Measurements from ENCODE around the gene CNRIP1.
"Not testable (repeated sequence)": the region's sequence is repeated elsewhere in the genome, so short reads cannot be mapped to it uniquely, and the experiment has no call there.

The CNRIP1 gene

DNA sequence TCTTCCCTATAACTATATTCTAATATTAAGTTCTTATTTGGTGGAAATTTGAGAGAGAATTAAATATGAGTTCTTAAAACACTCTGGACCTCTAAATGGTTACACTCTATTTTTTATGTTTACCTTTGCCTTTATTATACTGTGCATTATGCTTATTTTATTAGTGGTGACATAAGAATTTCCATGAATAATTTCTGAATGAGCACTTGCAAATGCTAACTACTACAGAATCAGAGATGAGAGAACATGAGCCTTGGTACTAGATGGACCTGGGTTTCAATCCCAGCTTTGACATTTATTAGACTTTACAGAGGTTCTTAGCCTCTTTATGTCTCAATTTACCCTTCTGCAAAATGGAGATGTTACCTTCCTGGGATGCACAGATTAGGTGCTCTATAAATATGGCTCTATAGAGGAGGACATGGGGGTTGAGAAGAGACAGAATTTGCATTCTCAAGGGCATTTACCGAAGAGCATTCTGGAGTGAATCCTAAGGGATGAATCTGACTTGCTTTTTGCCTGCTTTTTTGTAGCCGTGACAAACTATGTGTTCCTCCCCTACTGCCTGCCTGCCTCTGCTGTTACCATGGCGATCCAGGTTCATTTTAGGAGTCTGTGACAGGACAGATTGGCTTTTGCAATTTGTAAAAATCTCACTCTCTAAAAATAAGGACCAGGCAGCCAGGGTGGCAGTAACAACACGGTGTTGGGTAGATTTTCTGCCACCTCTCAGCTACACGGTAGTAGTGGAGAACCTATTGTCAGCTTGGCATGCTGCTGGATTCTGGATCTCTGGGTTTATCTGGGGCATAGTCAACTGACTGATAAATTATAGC lies 20.7 kb upstream of the CNRIP1 start:
- no peak for DNase-seq

DNA sequence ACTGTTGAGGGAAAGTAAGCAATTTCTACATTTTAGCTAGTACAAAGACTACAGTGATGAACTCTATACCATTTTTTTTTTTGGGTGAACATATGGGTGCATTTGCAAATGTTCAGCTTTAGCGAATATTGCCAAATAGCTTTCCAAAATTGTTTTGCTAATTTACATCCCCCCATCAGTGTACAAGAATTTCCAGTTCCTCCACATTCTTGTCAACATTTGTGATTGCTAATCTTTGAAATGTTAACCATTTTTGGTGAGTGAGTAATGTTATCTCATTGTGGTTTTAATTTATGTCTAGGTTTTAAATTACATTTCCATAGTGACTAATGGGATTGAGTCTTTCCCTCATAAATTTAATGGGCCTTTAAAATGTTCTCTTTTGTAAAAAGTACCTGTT lies 16.4 kb upstream of the CNRIP1 start:
- no peak for DNase-seq

DNA sequence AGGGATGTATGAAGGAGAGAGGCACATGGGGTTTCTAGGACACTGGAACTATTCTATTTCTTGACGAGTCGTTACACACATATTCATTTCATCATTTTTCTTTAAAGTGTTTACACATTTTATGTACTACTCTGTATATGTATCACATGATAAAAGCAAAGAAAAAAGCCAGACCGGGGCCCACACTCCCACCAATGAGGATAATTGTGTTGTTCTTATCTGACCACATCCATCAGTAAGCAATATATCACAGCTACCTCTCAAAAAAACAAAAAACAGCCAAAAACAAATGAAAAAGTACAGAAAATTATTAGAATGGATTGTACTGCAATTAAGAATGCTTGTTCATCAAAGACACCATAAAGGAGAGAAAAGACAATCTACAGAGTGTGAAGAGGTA lies 14.2 kb upstream of the CNRIP1 start:
- no peak for DNase-seq

DNA sequence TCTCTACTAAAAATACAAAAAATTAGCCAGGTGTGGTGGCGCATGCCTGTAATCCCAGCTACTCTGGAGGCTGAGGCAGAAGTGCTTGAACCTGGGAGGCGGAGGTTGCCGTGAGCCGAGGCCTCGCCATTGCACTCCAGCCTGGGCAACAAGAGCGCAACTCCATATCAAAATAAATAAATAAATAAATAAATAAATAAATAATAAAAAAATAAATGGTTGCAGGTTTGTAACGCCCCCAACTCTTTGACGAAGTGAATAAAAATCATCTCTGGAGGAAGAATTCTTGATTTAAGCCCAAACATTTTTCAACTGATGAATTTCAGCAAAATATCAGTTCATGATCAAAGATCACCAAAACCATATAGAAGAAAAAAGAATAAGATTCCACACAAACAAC lies 13.3 kb upstream of the CNRIP1 start:
- DNase-seq = no peak

DNA sequence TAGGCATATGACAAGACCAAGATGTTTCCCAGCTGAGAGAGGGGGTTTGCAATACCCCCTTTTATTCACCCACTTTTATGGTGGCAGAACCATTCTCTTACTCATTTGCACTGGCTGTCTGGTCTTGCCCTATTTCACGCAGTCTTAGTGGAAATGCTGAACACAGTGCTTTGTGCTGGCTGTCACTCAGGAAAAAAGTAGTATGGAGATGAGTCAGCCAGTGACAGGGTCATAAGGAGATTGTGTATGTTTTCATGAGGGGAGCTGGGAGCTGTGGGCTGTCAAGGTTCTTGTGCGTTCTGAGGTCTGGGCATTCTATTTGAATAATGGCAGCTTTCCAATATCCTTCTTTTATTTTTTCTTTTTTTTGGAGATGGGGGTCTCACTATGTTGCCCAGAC lies 10.9 kb upstream of the CNRIP1 start:
- DNase-seq = no peak

DNA sequence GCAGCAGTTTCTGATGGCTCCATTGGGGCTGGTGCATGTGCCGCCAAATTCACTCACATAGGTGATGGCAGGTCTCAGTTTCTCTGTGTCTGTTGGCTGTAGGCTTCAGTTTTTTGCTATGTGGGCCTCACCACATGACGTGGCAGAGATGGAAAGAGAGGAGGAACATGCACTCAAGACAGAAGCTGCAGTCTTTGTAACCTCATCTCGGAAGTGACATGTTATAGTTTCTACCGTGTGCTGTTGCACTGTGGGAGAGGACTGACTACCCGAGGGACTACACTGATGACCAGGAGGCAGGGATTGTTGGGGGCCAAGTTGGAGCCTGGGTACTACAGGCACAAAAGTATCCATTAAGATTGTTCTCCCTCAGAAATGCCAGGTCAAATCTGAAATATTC lies 9.2 kb upstream of the CNRIP1 start:
- no peak for DNase-seq

DNA sequence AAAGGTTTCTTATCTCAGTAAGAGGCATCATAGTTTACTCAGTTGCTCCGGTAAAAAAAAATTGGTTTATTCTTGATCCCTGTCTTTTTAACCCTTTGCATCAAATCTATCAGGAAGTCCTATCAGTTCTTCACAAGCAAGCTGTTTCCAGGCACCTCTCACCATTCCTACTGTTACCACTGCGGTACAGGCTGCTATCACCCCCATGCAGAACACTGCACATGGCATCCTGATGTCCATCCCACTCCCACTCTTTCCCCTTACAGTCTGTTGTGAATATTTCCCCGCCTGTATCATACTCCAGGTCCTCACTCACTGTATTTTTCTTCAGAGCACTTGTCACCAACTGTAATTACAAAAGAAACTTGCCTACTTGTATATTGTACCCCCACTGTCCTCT lies 5.3 kb upstream of the CNRIP1 start:
- no peak for DNase-seq

DNA sequence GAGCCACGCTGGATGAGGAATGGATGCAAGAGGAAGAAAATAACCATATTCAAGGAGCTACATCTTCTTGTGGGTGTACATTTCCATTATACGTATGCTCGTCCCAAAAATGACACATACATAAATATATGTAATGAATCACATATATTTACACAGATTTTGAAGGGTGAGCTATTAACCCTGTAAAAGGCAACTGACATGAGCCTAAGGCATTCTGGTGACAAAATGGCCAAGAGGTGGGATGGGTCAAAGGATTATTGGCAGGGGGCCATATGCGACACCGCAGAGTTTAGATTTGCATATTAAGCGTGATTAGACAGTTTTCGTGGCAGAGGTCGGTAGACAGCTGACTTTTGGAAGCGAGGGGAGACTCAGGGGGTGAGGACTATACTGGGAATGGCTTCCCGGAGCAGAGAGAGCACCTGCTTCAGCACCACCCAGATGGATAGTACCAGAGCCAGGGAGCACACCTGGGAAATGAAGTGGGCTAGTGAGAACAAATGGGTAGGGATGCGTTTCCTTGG lies 431 bp upstream of the CNRIP1 start:
- DNase-seq = peak; percentile 60

DNA sequence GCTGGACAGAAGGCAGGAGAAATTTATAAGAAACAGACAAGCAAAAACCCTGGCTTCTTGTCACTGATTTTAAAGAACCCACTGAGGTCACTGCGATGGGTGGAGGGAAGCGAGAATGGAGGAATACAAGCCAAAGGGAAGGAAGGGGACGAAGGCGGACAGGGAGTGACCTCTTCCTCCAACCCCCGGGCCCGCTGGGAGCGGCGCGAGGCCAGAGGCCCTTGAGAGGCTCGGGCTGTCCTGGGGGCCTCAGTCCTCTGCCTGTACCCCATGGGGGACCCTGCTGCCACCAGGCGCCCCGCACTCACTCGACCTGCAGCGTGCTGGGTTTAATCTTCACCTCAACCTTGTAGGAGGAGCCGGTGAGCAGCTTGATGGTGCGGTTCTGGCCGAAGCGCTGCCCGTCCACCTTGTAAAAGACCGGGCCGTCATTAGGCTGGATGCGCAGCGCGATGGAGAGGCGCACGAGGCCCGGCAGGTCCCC lies 793 bp downstream of the CNRIP1 start:
- DNase-seq = no peak

DNA sequence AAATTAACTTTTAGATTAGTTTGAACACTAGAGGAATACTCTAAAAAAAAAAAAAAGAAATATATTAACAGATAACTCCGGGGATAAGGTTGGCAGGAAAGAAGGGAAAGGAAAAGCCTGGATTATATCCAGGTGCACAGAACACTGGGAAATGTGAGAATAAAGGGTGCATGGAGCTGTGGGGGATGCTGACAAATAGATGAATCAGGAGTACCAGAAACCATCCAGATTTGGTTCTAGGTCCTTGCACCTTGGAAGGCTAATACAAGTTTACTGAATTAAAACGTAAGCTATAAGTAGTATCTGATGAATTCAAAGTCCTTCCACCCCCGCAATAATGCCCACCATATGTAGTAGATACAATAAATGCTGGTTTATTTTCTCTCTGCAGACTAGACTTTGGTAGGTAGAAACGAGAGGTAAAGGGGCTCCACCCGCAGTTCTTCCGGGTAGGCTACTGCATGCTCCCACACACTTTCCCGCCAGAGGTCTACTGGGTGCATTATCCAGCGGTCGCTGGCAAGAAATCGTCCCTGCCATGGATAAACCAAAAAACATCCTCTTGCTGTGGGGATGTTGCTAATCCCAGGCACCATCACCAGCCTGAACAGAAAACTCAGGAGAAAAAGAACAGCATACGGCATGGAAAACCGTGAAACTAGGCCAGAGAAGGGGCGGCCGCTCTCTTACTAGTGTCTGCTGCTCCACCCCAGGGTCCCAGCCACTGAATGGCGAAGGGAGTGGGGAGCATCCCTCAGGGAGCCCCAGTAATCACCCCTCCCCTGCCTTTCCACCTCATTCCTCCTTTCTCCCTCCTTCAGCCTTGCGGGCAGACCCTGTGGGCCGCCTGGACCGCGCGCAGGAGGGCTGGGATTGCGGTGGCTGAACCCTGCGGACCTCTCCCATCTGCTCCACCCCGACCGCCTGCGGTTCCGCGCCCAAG lies 1.5 kb downstream of the CNRIP1 start:
- no peak for DNase-seq

DNA sequence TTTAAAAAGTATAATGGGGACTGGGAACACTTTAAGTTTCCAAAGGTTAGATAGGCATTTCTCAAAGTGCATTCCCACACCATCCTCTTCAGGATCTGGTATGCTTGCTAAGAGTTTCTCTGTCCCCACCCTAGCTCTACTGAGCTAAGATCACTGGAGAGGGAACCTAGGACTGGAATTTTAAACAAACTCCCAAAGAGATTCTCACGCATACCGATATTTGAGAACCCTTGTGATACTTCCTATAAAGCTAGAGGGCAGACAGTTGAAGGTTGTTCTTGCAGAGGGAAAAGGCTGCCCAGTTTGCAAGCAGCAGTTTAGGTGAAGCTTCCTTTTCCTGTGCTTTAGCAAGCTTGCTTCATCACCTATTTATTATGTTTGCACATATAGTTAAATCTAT lies 3.6 kb downstream of the CNRIP1 start:
- no peak for DNase-seq

DNA sequence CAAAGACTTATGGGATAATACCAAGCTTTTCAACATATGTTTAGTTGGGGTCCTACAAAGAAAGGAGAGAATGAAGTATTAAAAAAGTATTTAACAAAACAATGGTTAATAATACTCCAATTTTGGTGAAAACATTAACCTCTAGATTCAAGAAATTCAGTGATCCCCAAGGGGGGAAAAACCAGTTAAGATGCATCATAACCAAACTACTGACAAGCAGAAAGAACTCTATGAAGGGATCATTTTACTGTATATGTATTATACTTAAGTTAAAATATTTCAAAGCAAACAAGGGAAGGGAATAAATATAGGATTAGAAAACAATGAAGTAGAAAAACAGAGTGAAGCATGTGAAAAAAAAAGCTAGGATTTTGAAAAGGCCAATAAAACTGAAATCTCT lies 8.7 kb downstream of the CNRIP1 start:
- DNase-seq = no peak

DNA sequence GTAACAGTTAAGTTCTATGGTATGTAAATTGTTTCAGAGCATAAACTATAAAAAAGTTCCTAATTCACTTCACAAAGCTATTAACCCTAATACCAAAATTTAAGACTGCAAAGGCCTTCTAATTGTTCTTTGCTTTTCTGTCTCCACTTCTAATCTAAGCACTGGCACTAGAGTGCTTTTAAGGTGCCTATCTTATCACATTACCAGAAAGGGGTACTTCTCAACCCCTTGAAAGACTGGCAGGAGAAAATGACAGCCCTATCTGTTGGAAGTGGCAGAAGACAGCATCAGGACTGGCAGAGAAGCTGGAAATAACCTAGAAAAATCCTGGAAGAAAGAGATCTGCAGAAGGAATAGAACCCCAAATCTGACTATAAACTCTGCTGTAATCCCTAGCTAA lies 10.3 kb downstream of the CNRIP1 start:
- DNase-seq = no peak

DNA sequence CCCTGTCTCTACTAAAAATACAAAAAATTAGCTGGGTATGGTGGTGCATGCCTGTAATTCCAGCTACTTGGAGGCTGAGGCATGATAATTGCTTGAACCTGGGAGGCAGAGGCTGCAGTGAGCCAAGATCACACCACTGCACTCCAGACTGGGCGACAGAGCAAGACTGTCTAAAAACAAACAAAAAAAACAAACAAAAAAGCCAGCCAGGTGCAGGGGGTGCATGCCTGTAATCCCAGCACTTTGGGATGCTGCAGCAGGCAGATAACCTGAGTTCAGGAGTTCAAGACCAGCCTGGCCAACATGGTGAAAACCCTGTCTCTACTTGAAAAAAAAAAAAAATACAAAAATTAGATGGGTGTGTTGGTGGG lies 15.9 kb downstream of the CNRIP1 start:
- DNase-seq = not testable (repeated sequence)

DNA sequence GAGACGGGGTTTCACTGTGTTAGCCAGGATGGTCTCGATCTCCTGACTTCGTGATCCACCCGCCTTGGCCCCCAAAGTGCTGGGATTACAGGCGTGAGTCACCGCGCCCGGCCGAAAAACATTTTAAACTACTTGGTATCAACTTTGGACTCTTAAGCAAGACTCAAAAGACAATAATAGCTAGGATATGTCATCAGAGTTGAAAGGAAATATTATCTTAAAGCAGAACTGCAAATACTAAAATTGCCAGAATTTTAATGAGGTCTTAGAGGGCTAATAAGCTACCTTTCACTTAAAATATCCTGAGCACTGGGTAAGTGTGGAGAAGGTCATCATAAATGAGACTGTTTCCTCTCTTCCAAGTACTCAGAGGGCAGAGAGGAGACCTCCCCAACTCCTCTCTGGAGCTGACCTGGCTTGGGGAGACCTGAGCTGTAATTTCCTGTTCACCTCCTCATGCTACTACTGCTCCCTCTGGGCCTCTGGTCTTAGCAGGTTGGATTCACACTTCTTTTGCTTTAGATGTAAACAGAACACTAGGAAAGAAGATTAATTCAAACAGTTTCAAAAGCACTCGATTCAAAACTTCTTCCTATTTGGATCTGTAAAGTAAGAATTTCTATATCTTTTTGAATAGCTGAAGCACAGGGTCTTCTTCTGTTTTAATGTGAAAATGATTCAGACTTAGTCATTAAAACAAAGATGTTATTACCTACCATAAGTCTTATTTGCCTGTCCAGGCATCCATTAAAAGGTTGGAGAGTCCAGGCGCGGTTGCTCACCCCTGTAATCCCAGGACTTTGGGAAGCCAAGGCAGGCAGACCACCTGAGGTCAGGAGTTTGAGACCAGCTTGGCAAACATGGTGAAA lies 16.5 kb downstream of the CNRIP1 start:
- DNase-seq = no peak

DNA sequence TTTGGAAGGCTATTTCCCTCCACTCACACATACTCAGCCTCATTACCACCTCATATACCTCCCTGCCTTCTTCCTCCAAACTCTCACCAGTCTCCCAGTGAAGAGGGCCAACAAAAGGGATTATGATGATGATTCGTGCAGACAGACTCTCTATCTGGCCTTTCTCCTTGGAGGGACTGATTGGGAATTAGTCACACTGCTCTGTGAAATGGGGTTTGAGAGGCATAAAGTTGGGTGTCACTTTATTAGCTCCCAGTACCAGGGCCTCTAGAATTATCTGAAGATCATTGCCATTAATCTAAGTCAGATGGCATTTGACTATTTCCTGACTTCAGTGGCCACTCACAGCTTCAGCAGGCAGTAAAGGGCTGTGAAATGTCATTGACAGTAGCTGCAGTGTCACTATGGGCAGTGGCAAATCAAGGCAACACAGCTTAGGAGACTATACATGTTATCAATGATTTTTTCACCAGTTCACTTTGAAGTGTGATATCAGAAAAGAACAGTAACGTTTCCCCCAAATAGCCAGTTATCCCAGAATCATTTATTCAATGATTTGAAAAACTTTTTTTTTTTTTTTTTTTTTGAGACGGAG lies 17.4 kb downstream of the CNRIP1 start:
- no peak for DNase-seq

DNA sequence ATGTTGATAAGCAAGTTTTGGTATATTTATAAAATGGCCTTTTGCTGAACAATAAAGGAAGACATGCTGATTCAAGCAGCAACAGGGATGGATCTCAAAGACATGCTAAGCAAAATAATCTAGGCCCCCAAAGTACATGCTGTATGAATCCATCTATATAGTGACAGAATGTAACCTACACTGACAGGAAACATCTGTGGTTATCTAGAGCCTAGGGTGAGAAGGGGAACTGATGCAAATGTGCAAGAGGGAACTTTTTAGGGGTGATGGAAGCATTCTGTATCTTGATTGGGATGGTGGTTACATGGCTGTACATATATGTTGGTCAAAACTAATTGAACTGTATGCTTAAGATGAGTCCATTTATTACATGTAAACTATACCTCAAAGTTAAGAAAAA lies 24.2 kb downstream of the CNRIP1 start:
- DNase-seq = no peak

DNA sequence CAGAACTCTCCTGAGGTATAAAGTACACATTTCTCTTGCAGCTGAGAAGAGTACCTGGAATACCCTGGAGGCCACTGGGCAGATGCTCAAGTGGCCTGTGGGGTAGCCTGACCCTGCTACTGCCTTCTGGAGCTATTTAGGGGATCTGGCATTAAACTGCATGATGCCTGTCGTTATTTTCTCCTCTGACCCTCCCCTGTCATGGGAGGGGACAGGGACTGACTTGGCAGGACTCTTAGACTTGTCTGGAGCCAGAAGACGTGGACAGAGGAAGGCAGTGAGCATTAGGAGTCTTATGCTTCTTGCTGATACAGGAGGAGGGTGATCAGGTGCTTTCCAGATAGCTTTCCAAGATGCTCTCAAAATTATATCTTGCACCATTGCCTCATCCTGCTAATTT lies 24.8 kb downstream of the CNRIP1 start:
- no peak for DNase-seq

DNA sequence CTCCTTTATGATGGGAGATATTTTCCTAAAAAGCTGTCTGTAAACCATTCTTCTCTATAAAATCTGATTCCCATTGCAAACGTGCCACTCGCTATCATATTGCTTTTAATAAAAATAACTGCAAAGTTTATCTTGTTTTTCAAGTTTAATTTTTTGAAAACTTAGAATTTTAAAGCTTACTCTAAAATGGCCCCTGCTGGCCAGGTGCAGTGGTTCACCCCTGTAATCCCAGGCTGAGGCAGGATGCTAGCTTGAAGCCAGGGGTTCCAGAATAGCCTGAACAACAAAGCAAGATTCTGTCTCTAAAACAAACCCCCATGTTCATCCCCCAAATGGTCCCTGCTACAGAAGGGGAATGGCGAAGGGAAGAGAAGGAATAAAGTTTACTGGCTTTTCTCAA lies 25.6 kb downstream of the CNRIP1 start:
- no peak for DNase-seq

DNA sequence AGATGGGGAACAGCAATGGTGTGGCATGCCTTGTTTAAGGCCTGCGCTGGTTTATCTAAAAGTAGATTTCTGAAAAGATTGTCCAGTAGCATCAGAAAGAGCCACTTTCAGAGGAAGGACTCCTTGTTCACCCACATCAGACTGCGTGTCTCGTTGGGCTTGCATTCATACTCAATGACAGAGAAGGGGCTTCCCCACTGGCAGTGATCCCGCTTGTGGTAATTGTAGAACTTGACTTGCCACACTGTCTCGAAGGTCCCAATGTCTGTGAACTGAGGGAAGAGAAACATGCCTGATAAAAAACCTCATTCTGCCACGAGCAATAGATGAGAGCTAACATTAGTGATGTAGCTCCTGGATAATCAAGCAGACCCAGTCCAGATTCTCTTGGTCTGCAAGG lies 26.0 kb downstream of the CNRIP1 start:
- no peak for DNase-seq

DNA sequence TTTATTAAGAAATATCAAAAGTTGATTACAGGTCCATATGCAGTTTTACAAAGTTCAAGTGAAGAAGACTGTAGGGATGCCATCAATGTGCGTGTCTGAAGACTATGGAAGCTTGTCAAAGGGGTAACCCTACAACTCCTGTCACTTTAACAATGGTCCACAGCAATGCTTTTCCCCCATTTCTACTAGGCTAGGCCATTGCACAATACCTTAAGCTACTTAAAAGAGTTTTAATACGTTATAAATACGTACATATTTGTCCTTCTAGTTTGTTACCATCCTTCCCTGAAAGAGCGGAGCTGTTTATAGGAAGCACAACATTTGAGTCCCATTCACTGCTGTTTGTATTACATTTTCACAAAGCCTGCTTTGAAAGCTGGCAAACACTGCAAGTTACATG lies 26.7 kb downstream of the CNRIP1 start:
- DNase-seq = no peak

DNA sequence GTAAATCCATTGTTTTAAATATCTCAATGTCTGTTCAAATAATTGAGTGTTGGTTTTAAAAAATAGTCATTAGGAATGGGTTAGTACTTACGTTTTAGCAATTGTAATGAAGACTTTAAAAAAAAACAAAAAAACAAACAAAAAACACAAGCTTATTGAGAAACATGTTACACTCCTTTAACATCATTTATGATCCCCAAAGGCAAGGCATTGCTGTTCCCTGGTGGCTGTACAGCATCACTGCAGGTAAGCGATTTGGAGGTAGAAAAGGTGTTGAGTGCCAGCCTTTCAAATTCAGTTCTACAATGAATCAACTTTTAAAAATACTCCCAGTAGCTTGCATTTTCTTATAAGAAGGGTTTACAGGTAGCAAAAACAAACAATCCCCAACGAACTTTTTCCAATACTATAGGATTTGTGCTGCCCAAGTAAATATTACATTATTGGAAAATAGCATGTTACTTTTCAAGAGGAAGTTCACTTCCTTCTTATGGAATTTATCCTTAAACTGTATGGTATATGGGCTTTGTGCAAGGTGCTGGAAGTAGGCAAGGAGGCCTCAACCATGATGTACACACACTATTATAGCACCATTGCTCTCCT lies 27.5 kb downstream of the CNRIP1 start:
- no peak for DNase-seq
